IMR-90 (cell line): ENCODE measurements around the gene SDCCAG8.

ENCODE experiments used
- CTCF ChIP-seq: conservative IDR thresholded peaks from 2 replicates; pipeline ENCODE4 v1.5.1; 2012; ENCODE audit warnings: mild to moderate bottlenecking, low read depth, low read length, improper control_type of control experiment
- MAZ ChIP-seq: IDR thresholded peaks from 2 replicates; pipeline ENCODE4 v1.6.1; 2012; ENCODE audit warnings: low read depth, mild to moderate bottlenecking, low read length, improper control_type of control experiment, moderate library complexity, borderline replicate concordance
- MXI1 ChIP-seq: IDR thresholded peaks from 2 replicates; pipeline ENCODE4 v1.6.1; 2012; ENCODE audit warnings: low read depth, mild to moderate bottlenecking, low read length, moderate library complexity, borderline replicate concordance
- POLR2A ChIP-seq: IDR thresholded peaks from 2 replicates; pipeline ENCODE4 v1.6.1; 2012; ENCODE audit warnings: mild to moderate bottlenecking, low read depth, low read length
- RAD21 ChIP-seq: IDR thresholded peaks from 2 replicates; pipeline ENCODE4 v1.6.1; 2012; ENCODE audit warnings: low read length, improper control_type of control experiment
- SMC3 ChIP-seq: fragments of 150-350 bp; IDR thresholded peaks from 2 replicates; pipeline ENCODE4 v1.6.1; 2016; ENCODE audit warnings: low read depth, mild to moderate bottlenecking, antibody characterized with exemption, low read length, moderate library complexity
- USF2 ChIP-seq: fragments of 150-350 bp; IDR thresholded peaks from 2 replicates; pipeline ENCODE4 v1.6.1; 2017; ENCODE audit warnings: mild to moderate bottlenecking, antibody characterized with exemption, low read length, low read depth

GRCh38 chr1:243363832-243364231, 108.0 kb downstream of the SDCCAG8 start:
- TF ChIP-seq USF2 = no peak
- TF ChIP-seq CTCF = no peak
- no peak for TF ChIP-seq POLR2A
- TF ChIP-seq MXI1 = no peak
- no peak for TF ChIP-seq MAZ
- TF ChIP-seq RAD21 = no peak
- TF ChIP-seq SMC3 = no peak
